ENCODE measurements around the gene LOXL4.

GRCh38 chr10:98272656-98273055, 4.7 kb upstream of the LOXL4 start:
- TF ChIP-seq CTCF (IDR thresholded peaks at IDR 0.05), result no peak
- TF ChIP-seq POLR2A (IDR thresholded peaks at IDR 0.05), result no peak
